GM18867 (cell line): ENCODE measurements around the gene HMMR.
"Not testable (repeated sequence)": the region's sequence is repeated elsewhere in the genome, so short reads cannot be mapped to it uniquely, and the experiment has no call there.

ENCODE experiments used
- ATAC-seq: cut with Tn5 transposase; IDR thresholded peaks from one replicate; pipeline ENCODE4 v1.9.1; 2021; ENCODE audit warnings: mild to moderate bottlenecking, moderate library complexity; ENCODE audit not compliant: unreplicated experiment

The HMMR gene

GRCh38 chr5:163460562-163461171, at the start of gene HMMR:
Gene HMMR, plus strand, starts transcription at chr5:163460632. Its CDS starts 61 bp downstream, at chr5:163460693.
- ATAC-seq, result no peak

- not testable (repeated sequence) for ATAC-seq
Measured at GRCh38 chr5:163415673-163416072, 44.8 kb upstream of the HMMR start.

- ATAC-seq, result no peak
Measured at GRCh38 chr5:163424836-163425235, 35.6 kb upstream of the HMMR start.

- ATAC-seq, result not testable (repeated sequence)
Measured at GRCh38 chr5:163426128-163426527, 34.3 kb upstream of the HMMR start.

GRCh38 chr5:163432544-163432943, 27.9 kb upstream of the HMMR start:
- ATAC-seq, result no peak

- ATAC-seq, result no peak
Measured at GRCh38 chr5:163433271-163433670, 27.2 kb upstream of the HMMR start.

- ATAC-seq, result no peak
Measured at GRCh38 chr5:163434401-163434866, 26.0 kb upstream of the HMMR start.

GRCh38 chr5:163436515-163436914, 23.9 kb upstream of the HMMR start:
- no peak for ATAC-seq

- ATAC-seq, result no peak
Measured at GRCh38 chr5:163437011-163437308, 23.5 kb upstream of the HMMR start.

- peak; percentile 95 for ATAC-seq
Measured at GRCh38 chr5:163437309-163438182, 22.9 kb upstream of the HMMR start, which contains the start of gene CCNG1. Gene CCNG1, plus strand, starts transcription at chr5:163437595. Its CDS starts 1,662 bp downstream, at chr5:163439257.

GRCh38 chr5:163439092-163439425, 21.4 kb upstream of the HMMR start:
- no peak for ATAC-seq

- no peak for ATAC-seq
Measured at GRCh38 chr5:163440954-163441353, 19.5 kb upstream of the HMMR start.

- no peak for ATAC-seq
Measured at GRCh38 chr5:163444526-163444925, 15.9 kb upstream of the HMMR start.

- ATAC-seq, result no peak
Measured at GRCh38 chr5:163445345-163445744, 15.1 kb upstream of the HMMR start.

- no peak for ATAC-seq
Measured at GRCh38 chr5:163447191-163447590, 13.2 kb upstream of the HMMR start.

GRCh38 chr5:163447875-163448274, 12.6 kb upstream of the HMMR start:
- no peak for ATAC-seq

GRCh38 chr5:163448491-163448890, 11.9 kb upstream of the HMMR start:
- ATAC-seq, result no peak

GRCh38 chr5:163451489-163451888, 8.9 kb upstream of the HMMR start:
- ATAC-seq, result no peak

GRCh38 chr5:163453705-163454104, 6.7 kb upstream of the HMMR start:
- no peak for ATAC-seq

- not testable (repeated sequence) for ATAC-seq
Measured at GRCh38 chr5:163455406-163455805, 5.0 kb upstream of the HMMR start.

GRCh38 chr5:163456029-163456589, 4.3 kb upstream of the HMMR start:
- ATAC-seq, result no peak

- ATAC-seq, result no peak
Measured at GRCh38 chr5:163456840-163457239, 3.6 kb upstream of the HMMR start.
